H1 (cell line): ENCODE results near the gene KDM2A. TPM values are rescaled to one million over a fixed set of nuclear protein-coding genes. Genes with fewer than 3 reads are reported as not detected.
A peak's percentile ranks its signal among the peaks of the same experiment; 100 is the strongest.

Experiments used
- CTCF ChIA-PET: fragments of 300-600 bp; sonication (Branson Sonifier 250); formaldehyde crosslinking; loops from one replicate; lab custom pipeline; 2021; ENCODE audit not compliant: partially characterized antibody; lab: Charles Lee
- POLR2A ChIA-PET: fragments of 300-600 bp; sonication (Branson Sonifier 250); formaldehyde crosslinking; loops from one replicate; lab custom pipeline; 2021; ENCODE audit warnings: inconsistent platforms; ENCODE audit not compliant: partially characterized antibody; lab: Charles Lee
- DNase-seq, 2 experiments: peaks; one replicate each; pipeline versions ENCODE4 v3.0.0 to v3.0.0-alpha.2; 2010 to 2022; ENCODE audit warnings: low spot score in 2 of 2, low read depth in 1 of 2, mixed read lengths in 1 of 2
- FAIRE-seq: peaks from 2 replicates; lab custom pipeline; 2011; peaks lifted over from hg19 to GRCh38; lab: Jason Lieb, UNC
- H2AFZ ChIP-seq: 2 replicates; pipeline ENCODE4 v1.8.1; 2012; ENCODE audit warnings: low read length, inconsistent platforms
- H2AK5ac ChIP-seq: 2 replicates; pipeline ENCODE4 v1.6.1; 2013; ENCODE audit warnings: low read depth, low read length
- H2BK120ac ChIP-seq: replicated peaks from 2 replicates; pipeline ENCODE3; 2013; ENCODE audit warnings: low read depth, low read length, inconsistent platforms
- H2BK12ac ChIP-seq: 2 replicates; pipeline ENCODE4 v1.6.1; 2013; ENCODE audit warnings: low read depth, low read length
- H2BK15ac ChIP-seq: 2 replicates; pipeline ENCODE4 v1.6.1; 2013; ENCODE audit warnings: low read length
- H2BK20ac ChIP-seq: 2 replicates; pipeline ENCODE4 v1.6.1; 2013; ENCODE audit warnings: low read length
- H2BK5ac ChIP-seq: 2 replicates; pipeline ENCODE4 v1.6.1; 2013; ENCODE audit warnings: low read depth, low read length
- H3K14ac ChIP-seq: 2 replicates; pipeline ENCODE4 v1.6.1; 2013; ENCODE audit warnings: inconsistent platforms; ENCODE audit not compliant: insufficient read length
- H3K18ac ChIP-seq: 2 replicates; pipeline ENCODE4 v1.6.1; 2013; ENCODE audit warnings: low read length; ENCODE audit errors: extremely low read depth
- H3K23ac ChIP-seq: 2 replicates; pipeline ENCODE4 v1.6.1; 2013; ENCODE audit warnings: inconsistent platforms; ENCODE audit not compliant: insufficient read length
- H3K23me2 ChIP-seq: 2 replicates; pipeline ENCODE4 v1.6.1; 2013; ENCODE audit warnings: low read depth, low read length
- H3K27ac ChIP-seq: 2 replicates; pipeline ENCODE4 v1.6.1; 2011; ENCODE audit warnings: low read depth, low read length, inconsistent platforms
- H3K27me3 ChIP-seq, 4 experiments: replicated peaks in 1 of 4; 1 replicate in 1 of 4; 2 replicates in 3 of 4; pipeline versions ENCODE4 v1.6.1 to v1.8.1; 2011 to 2013; ENCODE audit warnings: low read length in 3 of 4, mild to moderate bottlenecking in 3 of 4, inconsistent platforms in 2 of 4, mixed read lengths in 2 of 4, moderate library complexity in 1 of 4; ENCODE audit not compliant: control insufficient read depth in 3 of 4, insufficient read depth in 3 of 4; ENCODE audit errors: extremely low read depth in 1 of 4
- H3K36me3 ChIP-seq, 4 experiments: 2 replicates each; pipeline versions ENCODE4 v1.6.1 to v1.8.1; 2011 to 2013; ENCODE audit warnings: mild to moderate bottlenecking in 4 of 4, low read length in 3 of 4, moderate library complexity in 2 of 4, control low read depth in 1 of 4, inconsistent platforms in 1 of 4; ENCODE audit not compliant: insufficient read depth in 4 of 4, control insufficient read depth in 2 of 4
- H3K4ac ChIP-seq: replicated peaks from 2 replicates; pipeline ENCODE3; 2013; ENCODE audit warnings: low read length, low read depth, mixed read lengths, inconsistent platforms; ENCODE audit not compliant: insufficient read length
- H3K4me1 ChIP-seq, 4 experiments: replicated peaks in 1 of 4; 1 replicate in 1 of 4; 2 replicates in 3 of 4; pipeline versions ENCODE4 v1.6.1 to v1.8.1; 2011 to 2013; ENCODE audit warnings: low read length in 3 of 4, inconsistent platforms in 2 of 4, mixed read lengths in 1 of 4; ENCODE audit not compliant: insufficient read depth in 4 of 4, control insufficient read depth in 3 of 4
- H3K4me2 ChIP-seq, 2 experiments: 2 replicates each; pipeline versions ENCODE4 v1.6.1 to v1.8.1; 2011 to 2013; ENCODE audit warnings: low read depth in 2 of 2, low read length in 2 of 2, control low read depth in 1 of 2, inconsistent platforms in 1 of 2, mild to moderate bottlenecking in 1 of 2; ENCODE audit not compliant: insufficient read depth in 1 of 2
- H3K4me3 ChIP-seq, 4 experiments: fragments of 200-600, 300-600 bp in 1 of 4; sonication (generic), shearing (Covaris generic), sonication (Bioruptor Twin) in 1 of 4; 2 replicates each; pipeline versions ENCODE4 v1.5.1 to v1.8.1; 2011 to 2016; ENCODE audit warnings: low read length in 4 of 4, low read depth in 3 of 4, control low read depth in 2 of 4, inconsistent platforms in 2 of 4, mild to moderate bottlenecking in 2 of 4, mixed read lengths in 1 of 4, moderate library complexity in 1 of 4; ENCODE audit not compliant: insufficient read depth in 2 of 4; ENCODE audit errors: extremely low read depth in 1 of 4
- H3K56ac ChIP-seq: replicated peaks from 2 replicates; pipeline ENCODE3; 2013; ENCODE audit warnings: low read depth, mild to moderate bottlenecking, mixed read lengths, low read length, inconsistent platforms; ENCODE audit not compliant: insufficient read length
- H3K79me1 ChIP-seq: 2 replicates; pipeline ENCODE4 v1.6.1; 2013; ENCODE audit warnings: low read depth, low read length, control low read depth
- H3K79me2 ChIP-seq, 2 experiments: 2 replicates each; pipeline versions ENCODE4 v1.6.1 to v1.8.1; 2012 to 2013; ENCODE audit warnings: low read length in 2 of 2, mild to moderate bottlenecking in 2 of 2, inconsistent platforms in 1 of 2; ENCODE audit not compliant: insufficient read depth in 2 of 2, control insufficient read depth in 1 of 2
- H3K9ac ChIP-seq, 4 experiments: replicated peaks in 1 of 4; 1 replicate in 1 of 4; 2 replicates in 3 of 4; pipeline versions ENCODE4 v1.6.1 to v1.8.1; 2011 to 2013; ENCODE audit warnings: low read depth in 3 of 4, low read length in 3 of 4, control low read depth in 2 of 4, mild to moderate bottlenecking in 2 of 4, moderate library complexity in 2 of 4, inconsistent platforms in 1 of 4; ENCODE audit errors: extremely low read depth in 1 of 4
- H3K9me3 ChIP-seq, 2 experiments: 2 replicates each; pipeline versions ENCODE4 v1.6.1 to v1.8.1; 2012 to 2013; ENCODE audit warnings: mild to moderate bottlenecking in 2 of 2, moderate library complexity in 2 of 2, control low read depth in 1 of 2, inconsistent platforms in 1 of 2, low read depth in 1 of 2, low read length in 1 of 2, mixed read lengths in 1 of 2; ENCODE audit not compliant: insufficient read depth in 2 of 2
- H4K20me1 ChIP-seq, 2 experiments: replicated peaks in 1 of 2; 2 replicates each; pipeline versions ENCODE3 to v1.8.1; 2011 to 2013; ENCODE audit warnings: inconsistent platforms in 2 of 2, low read length in 2 of 2, mild to moderate bottlenecking in 1 of 2; ENCODE audit not compliant: insufficient read depth in 2 of 2, control insufficient read depth in 1 of 2
- H4K5ac ChIP-seq: 2 replicates; pipeline ENCODE4 v1.6.1; 2013; ENCODE audit warnings: low read length, low read depth, mixed read lengths, inconsistent platforms; ENCODE audit not compliant: insufficient read length
- H4K8ac ChIP-seq: 2 replicates; pipeline ENCODE4 v1.8.0; 2013; ENCODE audit warnings: mild to moderate bottlenecking, moderate library complexity, low read length, inconsistent platforms; ENCODE audit not compliant: insufficient read depth; ENCODE audit errors: extremely low read depth
- H4K91ac ChIP-seq: replicated peaks from 2 replicates; pipeline ENCODE3; 2013; ENCODE audit warnings: low read length, mixed read lengths, inconsistent platforms; ENCODE audit not compliant: insufficient read length
- CEBPB ChIP-seq: IDR thresholded peaks from 2 replicates; pipeline ENCODE4 v1.6.1; 2012; ENCODE audit warnings: low read depth, low read length
- GTF2F1 ChIP-seq: IDR thresholded peaks from 2 replicates; pipeline ENCODE4 v1.6.1; 2012; ENCODE audit warnings: low read depth, low read length, improper control_type of control experiment, borderline replicate concordance
- JUND ChIP-seq: IDR thresholded peaks from 2 replicates; pipeline ENCODE4 v1.6.1; 2011; ENCODE audit warnings: mild to moderate bottlenecking, improper control_type of control experiment, low read length
- RAD21 ChIP-seq, 2 experiments: IDR thresholded peaks in 1 of 2; conservative IDR thresholded peaks in 1 of 2; 2 replicates each; pipeline ENCODE4 v1.6.1; 2011; ENCODE audit warnings: low read depth in 2 of 2, low read length in 2 of 2, improper control_type of control experiment in 1 of 2, inconsistent platforms in 1 of 2, mild to moderate bottlenecking in 1 of 2, moderate library complexity in 1 of 2
- RBBP5 ChIP-seq: IDR thresholded peaks from 2 replicates; pipeline ENCODE4 v1.7.1; 2012; ENCODE audit warnings: low read depth, mild to moderate bottlenecking, inconsistent platforms, low read length, moderate library complexity, borderline replicate concordance
- SP1 ChIP-seq: IDR thresholded peaks from 2 replicates; pipeline ENCODE4 v1.6.1; 2011; ENCODE audit warnings: low read depth, low read length
- SP2 ChIP-seq: IDR thresholded peaks from 2 replicates; pipeline ENCODE4 v1.6.1; 2012; ENCODE audit warnings: mild to moderate bottlenecking, low read length, inconsistent platforms
- TEAD4 ChIP-seq: IDR thresholded peaks from 2 replicates; pipeline ENCODE4 v1.6.1; 2012; ENCODE audit warnings: low read depth, low read length, inconsistent platforms, mixed read lengths
- WGBS, 2 experiments: shearing (Covaris generic) in 1 of 2; methylation state at CpG; one replicate each; pipeline versions ENCODE4 v1.1.6 to v1.1.7; 2013 to 2015; ENCODE audit warnings: low lambda C conversion rate in 2 of 2, mixed read lengths in 2 of 2, inconsistent platforms in 1 of 2, low coverage in 1 of 2, missing lambda C conversion rate in 1 of 2; ENCODE audit not compliant: insufficient replicate concordance in 2 of 2, insufficient coverage in 1 of 2, insufficient read length in 1 of 2; ENCODE audit errors: extremely low coverage in 1 of 2, missing lambda C conversion rate in 1 of 2; 5-methylcytosine and 5-hydroxymethylcytosine counted together
- polyA plus RNA-seq, 7 experiments: library from polyadenylated mRNA; depleted of rRNA in 3 of 7; stranded (reverse) in 5 of 7; unstranded in 2 of 7; fragments of >200 nt in 5 of 7; fragments of 200-250 nt in 2 of 7; gene quantifications; 1 replicate in 5 of 7; 2 replicates in 1 of 7; 4 replicates in 1 of 7; pipeline versions ENCODE4 v1.2.1 to v1.2.3, GENCODE V29; 2011 to 2013; ENCODE audit warnings: missing spikeins in 2 of 7, mixed read lengths in 2 of 7
- total RNA-seq: library from RNA; stranded (reverse); fragmentation: NEBNext Ultra II Directional; extraction: Animal tissue kit (Norgen Biotek cat#: 25700); gene quantifications from 2 replicates; pipeline ENCODE4 v1.2.1, GENCODE V29; 2021
- TF ChIP-seq, protein P1 (sequence below): IDR thresholded peaks from 2 replicates; pipeline ENCODE4 v1.6.1; 2012; ENCODE audit warnings: inconsistent platforms

Gene KDM2A
- total and polyA plus RNA-seq, 2 of the 8 experiments (the other 6 are each of a cell fraction or from before 2014, with no cell fraction given): 55.4 to 66.2 TPM

DNA sequence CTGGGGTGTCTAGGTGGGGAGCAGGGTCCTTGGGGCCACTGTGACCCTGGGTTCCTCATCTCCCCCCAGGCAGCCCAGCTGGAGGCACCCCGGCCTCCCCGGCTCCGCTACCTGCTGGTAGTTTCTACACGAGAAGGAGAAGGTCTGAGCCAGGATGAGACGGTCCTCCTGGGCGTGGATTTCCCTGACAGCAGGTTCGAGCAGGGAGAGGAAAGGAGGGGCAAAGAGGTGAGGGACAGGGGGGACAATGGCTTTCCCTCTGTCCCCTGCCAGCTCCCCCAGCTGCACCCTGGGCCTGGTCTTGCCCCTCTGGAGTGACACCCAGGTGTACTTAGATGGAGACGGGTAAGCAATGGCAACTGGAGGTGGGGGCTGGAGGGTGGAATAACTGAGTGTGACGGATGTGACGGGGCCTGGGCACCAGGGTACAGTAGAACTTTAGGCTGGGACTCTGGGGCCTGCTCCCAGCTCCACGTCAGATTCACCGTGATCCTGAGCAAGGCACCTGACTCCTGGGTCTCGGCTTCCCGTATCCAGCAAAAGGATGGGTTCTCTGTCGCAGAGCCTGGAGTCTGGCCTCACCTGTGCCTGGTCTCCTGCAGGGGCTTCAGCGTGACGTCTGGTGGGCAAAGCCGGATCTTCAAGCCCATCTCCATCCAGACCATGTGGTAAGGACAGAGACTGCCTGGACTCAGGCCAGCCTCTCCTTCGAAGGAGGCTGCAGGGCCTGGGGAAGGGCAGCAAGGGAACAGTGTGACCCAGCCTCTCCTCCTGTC lies 187.9 kb downstream of the KDM2A start:
- H3K14ac ChIP-seq: no peak overlapping the region
- H3K4me2 ChIP-seq: no peak overlapping the region
- H4K8ac ChIP-seq: peak overlapping the region; percentile 63
- peaks cover 0 to 12% (median 11%) of the 10 kb centered on the region in 4 experiments; a peak in 5 of 7 replicates for H3K4me1 ChIP-seq
- ChIA-PET POLR2A (interaction anchor here (0.6 to 1.4 kb wide), 2 partner anchors 31 to 68 kb away, joined by 3 to 4 read pairs; no protein-coding TSS in a partner anchor), CTCF (interaction anchor here (1.2 to 3.9 kb wide), 4 partner anchors 11 to 75 kb away, joined by 3 to 12 read pairs (median 8); no protein-coding TSS in a partner anchor)
- H2BK5ac ChIP-seq: no peak overlapping the region
- peaks cover 0 to 7% of the 10 kb centered on the region in 2 experiments for H4K20me1 ChIP-seq
- peaks cover 16% of the 10 kb centered on the region; the same call in 1 of the 2 replicates for H3K23me2 ChIP-seq
- H2AFZ ChIP-seq: no peak overlapping the region
- WGBS, 2 experiments: 87% methylated on average over 16 of the region's 19 CpGs; no CpG with 5 or more reads in 1 of the 2 experiments
- no peak overlapping the region for H2BK15ac ChIP-seq
- no peak overlapping the region for H2BK20ac ChIP-seq
- H3K9me3 ChIP-seq: no peaks in the 10 kb centered on the region
- no peak overlapping the region for H4K5ac ChIP-seq
- H2BK120ac ChIP-seq: no peak overlapping the region
- no peak overlapping the region for H4K91ac ChIP-seq
- H3K79me1 ChIP-seq: no peaks in the 10 kb centered on the region
- H3K9ac ChIP-seq: no peak overlapping the region
- H2AK5ac ChIP-seq: no peak overlapping the region
- H3K18ac ChIP-seq: no peak overlapping the region
- no peak overlapping the region for H3K27ac ChIP-seq
- peaks cover 0 to 3% (median 0%) of the 10 kb centered on the region in 4 experiments; a peak in 2 of 8 replicates for H3K36me3 ChIP-seq
- H2BK12ac ChIP-seq: 0 out of 2 replicates have a peak overlapping the region, but pooled peaks have one; percentile 17
- no peak overlapping the region for H3K56ac ChIP-seq
- FAIRE-seq (no peak), DNase-seq (no peak)
- H3K79me2 ChIP-seq: no peaks in the 10 kb centered on the region
- peaks cover 0 to 11% (median 7%) of the 10 kb centered on the region in 4 experiments; a peak in 5 of 7 replicates for H3K27me3 ChIP-seq
- H3K23ac ChIP-seq: no peak overlapping the region
- H3K4me3 ChIP-seq: no peak overlapping the region
- H3K4ac ChIP-seq: no peak overlapping the region
- TF ChIP-seq GTF2F1: no peak
- no peak for TF ChIP-seq JUND
- TF ChIP-seq RBBP5: no peak
- TF ChIP-seq, protein P1, sequence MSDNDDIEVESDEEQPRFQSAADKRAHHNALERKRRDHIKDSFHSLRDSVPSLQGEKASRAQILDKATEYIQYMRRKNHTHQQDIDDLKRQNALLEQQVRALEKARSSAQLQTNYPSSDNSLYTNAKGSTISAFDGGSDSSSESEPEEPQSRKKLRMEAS: no peak
- no peak for TF ChIP-seq TEAD4
- TF ChIP-seq SP2: no peak
- TF ChIP-seq SP1: no peak
- no peak for TF ChIP-seq CEBPB
- TF ChIP-seq RAD21 (IDR thresholded peaks at IDR 0.05 in 1 of 2, conservative IDR thresholded peaks at IDR 0.05 in 1 of 2; ENCODE audit: low read depth in 2 of 2, low read length in 2 of 2): no peak
